ENCODE results near the gene ADCY1.
"Not testable (repeated sequence)": the region's sequence is repeated elsewhere in the genome, so short reads cannot be mapped to it uniquely, and the experiment has no call there.

Gene ADCY1

DNA sequence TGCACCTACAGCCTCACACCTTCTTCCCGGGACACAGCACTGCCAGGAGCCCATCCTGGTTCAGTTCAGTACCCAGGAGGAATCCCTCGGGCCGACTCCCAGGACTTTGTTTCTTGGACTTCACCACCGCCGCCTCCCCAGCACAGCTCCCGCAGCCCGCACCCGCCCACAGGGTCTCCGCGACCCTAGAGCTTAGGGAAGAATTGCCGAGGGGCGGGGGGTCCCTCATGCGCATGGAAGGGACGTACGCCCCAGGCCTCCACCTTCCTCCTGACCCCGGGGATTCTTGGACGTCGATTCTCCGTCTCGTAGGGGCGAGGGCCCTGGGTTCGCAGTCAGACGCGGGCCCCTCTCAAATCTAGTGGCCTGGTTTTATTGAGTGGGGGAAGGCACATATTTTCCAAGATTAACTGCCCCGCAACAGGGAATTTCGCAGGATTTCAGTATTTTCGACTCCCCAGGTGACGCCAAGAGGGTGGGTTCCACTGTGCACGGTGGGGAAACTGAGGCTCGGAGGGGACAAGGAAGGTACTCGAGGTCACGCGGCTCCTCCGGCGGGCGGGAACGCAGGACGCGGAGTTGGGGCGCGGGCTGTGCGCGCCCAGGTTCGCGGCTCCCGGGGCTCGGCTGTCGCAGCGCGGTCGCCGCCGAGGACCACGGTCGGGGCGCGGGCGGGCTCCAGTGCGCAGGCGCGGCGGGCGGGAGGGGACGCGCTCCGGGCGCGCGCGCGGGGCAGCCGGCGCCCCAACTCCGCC, at the start of gene ADCY1:
TSS of gene ADCY1 (plus strand) at position 708 of the 755 bp plus-strand sequence. CDS start 176 bp downstream, outside the sequence.
- no peak for DNase-seq (ENCODE audit: extremely low read depth in 1 of 2, low read depth in 1 of 2)

DNA sequence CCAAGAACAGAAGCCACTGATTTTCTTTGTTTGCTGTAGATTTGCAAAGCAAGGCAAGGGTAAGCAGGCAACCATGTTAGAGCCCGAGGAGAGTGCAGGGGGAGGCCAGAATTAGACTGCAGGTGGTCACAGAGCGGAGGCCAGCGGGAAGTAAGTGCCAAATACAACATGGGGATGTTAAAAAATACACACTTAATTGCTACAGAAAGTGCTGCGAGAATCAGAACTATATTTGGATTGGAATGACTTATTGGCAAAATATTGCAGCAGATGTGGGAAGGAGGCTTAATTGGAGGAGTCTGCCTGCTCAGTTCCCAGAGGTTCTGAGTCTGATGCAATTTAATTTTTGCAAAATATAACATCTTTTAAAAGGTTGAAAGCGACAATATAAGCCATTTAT, 49.7 kb upstream of the ADCY1 start:
- DNase-seq (ENCODE audit: extremely low read depth in 1 of 2, low read depth in 1 of 2) = no peak

DNA sequence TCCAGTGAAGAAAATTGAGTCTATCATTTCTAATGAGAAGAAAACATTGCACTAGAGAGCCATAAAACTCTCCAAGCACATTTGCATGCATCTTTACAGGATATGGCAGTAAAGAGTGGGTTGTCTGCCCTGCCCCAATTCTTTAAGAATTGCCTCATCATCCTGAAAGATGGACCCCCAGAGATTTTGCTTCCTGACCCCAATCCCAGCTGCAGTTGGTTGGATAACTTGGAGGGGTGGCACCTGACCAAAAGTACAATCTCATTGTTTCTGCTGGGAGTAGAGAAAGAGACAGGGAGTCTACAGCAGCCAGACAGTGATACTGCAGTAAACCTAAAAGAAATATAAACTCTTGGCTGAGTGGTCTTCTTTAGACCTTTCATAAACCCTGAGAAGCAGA, 49.1 kb upstream of the ADCY1 start:
- no peak for DNase-seq (ENCODE audit: extremely low read depth in 1 of 2, low read depth in 1 of 2)

DNA sequence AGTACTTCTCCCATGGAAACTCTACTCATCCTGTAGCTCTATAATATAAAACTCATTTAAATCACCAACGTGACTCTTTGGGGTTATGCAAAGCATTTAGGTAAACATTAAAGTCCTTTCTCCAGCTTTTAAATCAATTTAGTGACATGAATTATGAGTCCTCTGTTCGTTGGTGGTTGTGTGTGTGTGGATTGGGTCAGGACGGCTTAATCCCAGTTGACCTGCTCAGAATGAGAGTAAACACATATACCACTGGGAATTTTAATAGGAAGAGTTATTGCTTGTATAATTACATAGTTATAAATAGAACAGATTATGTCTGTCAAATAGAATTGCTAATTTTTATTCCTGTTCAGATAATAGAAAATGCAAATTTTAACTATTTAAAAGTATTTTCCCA, 30.7 kb upstream of the ADCY1 start:
- no peak for DNase-seq (ENCODE audit: extremely low read depth in 1 of 2, low read depth in 1 of 2)

DNA sequence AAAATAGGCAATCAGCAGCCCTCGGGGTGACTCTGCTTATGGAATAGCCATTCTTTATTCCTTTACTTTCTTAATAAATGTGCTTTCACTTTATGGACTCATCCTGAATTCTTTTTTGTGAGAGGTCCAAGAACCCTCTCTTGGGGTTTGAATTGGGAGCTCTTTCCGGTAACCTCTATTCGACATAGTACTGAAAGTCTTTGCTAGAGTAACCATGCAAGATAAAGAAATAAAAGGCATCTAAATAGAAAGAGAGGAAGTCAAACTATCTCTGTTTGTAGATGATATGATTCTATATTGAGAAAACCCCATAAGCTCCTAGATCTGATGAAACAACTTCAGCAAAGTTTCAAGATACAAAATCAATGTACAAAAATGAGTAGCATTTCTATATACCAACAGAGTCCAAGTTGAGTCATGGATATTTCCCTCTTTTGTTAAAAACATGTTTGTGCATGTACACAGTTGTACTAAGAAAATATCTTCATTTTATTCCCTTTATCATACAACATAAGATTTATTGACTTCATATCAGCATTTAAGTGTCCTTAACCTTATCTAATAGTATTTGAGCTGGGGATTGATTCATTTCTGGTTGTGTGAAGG, 29.0 kb upstream of the ADCY1 start:
- DNase-seq (ENCODE audit: extremely low read depth in 1 of 2, low read depth in 1 of 2) = not testable (repeated sequence)

DNA sequence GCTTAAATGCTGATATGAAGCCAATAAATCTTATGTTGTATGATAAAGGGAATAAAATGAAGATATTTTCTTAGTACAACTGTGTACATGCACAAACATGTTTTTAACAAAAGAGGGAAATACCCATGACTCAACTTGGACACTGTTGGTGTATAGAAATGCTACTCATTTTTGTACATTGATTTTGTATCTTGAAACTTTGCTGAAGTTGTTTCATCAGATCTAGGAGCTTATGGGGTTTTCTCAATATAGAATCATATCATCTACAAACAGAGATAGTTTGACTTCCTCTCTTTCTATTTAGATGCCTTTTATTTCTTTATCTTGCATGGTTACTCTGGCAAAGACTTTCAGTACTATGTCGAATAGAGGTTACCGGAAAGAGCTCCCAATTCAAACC, 25.3 kb upstream of the ADCY1 start:
- DNase-seq (ENCODE audit: extremely low read depth in 1 of 2, low read depth in 1 of 2) = not testable (repeated sequence)

DNA sequence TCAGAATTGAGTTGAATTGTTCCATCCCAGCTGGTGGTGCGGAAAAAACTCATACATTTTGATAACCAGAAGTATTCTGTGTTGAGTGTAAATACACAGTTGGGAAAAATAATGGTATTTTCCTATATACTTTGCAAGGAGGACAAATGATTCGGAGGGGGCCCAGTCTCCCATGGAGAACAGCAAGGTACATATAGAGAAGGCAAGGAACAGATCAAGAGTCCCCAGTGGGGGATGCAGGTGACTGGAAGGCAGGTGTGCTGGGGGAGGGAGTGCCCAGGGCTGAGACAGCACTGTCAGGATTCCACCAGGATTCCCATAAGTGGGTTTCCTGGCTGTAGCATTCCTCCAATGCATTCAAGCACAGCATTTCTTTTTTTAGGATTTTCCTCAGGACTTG, 10.8 kb upstream of the ADCY1 start:
- no peak for DNase-seq (ENCODE audit: extremely low read depth in 1 of 2, low read depth in 1 of 2)

DNA sequence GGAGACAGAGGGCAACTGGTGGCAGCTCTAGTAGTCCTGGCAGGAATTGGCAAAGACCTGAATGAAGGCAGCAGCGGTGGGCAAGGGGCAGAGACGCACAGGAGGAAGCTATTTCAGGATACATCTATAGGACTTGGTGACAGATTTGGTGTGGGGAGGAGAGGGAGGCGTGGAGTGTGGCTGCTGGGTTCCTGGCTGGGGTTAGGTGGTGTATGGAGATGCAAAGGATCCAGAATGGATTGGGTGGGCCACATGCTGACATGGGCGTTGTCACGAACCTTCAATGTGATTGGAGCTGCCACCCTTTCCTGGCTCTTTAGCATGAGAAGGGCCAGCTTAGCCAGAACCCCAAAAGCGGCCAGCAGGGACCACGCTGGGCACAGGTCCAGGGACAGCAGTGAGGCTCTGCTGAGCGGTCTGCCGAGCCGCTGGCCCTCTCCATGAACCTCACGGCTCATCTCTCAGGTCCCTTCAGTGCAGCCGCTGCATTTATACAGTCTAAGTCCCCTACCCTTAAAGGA, 10.2 kb upstream of the ADCY1 start:
- no peak for DNase-seq (ENCODE audit: extremely low read depth in 1 of 2, low read depth in 1 of 2)

DNA sequence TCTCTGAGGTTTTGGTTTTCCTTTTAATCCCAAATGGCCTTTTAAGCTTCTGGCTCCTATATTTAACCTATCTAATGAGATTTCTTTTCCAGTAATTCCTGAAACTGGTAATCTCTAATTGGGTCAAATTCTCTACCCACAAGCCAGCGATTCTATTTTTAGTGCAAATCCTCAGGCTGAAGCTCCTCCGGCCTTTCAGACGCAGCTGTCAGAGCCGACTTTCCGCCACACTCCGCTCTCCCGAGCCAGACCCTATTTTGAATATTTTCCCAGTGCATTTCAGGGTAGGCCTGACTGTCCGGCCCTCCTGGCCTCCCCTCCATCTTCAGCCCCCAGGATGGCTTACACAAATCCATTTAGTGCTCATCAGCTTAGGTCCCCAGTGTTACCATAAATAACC, 9.7 kb upstream of the ADCY1 start:
- no peak for DNase-seq (ENCODE audit: extremely low read depth in 1 of 2, low read depth in 1 of 2)

DNA sequence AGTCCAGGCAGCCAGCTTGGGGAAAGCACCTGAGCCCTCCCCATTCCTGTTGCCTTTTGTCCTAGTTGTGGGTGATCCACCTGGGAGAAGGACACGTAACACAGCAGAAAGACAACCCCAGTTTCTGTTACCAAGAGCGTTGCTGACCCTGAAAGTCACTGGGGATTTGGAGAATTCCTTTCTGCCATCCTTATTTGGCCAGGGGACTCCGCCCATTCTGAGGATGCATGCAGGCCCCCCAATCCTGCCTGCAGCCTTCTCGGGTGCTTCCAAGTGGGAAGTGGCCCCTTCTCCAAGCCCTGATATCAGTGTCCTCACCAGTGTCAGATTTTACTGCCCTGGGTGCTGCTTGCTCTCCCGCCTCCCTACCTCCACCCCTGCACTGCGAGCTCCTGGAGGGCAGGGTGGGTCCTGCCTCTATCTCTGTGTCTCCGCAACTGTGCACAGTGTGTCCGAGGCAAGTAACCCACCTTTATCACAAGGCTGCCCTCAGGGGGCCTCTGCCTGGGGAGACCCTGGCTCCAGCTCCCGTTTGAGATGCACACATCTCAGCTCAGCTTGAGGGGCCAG, 9.2 kb upstream of the ADCY1 start:
- no peak for DNase-seq (ENCODE audit: extremely low read depth in 1 of 2, low read depth in 1 of 2)

DNA sequence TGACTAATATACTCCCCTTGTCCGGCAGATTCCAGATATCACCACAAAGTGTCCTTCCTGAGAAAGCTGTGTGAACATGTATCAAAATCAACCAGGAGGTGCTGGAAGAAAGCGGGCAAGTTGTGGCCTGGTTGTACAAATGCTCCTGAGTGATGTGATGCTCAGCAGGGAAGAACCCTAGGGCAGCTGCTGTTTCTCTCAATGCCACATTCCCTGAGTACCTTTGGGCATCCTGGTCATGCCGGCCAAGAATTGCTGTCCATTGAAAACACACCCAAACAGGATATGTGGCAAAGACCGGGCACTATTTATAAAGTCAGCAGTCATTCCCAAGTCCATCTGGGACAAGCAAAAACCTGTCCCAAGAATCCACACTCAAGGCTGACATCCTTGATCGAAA, 7.8 kb upstream of the ADCY1 start:
- DNase-seq (ENCODE audit: extremely low read depth in 1 of 2, low read depth in 1 of 2) = no peak

DNA sequence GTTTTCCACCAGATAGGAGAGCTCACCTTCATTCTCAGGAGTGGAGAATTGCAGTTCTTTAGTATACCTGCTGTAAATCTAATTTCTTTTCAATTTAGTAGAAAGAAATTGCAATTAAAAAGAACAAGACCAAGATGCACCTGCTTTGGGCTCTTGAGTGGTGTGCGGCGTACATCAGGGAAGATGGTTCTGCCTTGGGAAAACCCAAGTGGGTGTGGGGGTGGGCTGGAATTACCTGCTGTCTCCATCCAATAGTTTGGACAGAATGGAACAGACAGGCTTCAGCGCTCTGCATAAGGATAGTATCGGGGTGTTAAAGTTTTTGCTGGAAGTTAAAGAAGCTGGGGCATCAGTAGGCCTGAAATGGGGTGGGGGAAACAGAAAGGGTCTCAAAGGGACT, 7.2 kb upstream of the ADCY1 start:
- DNase-seq (ENCODE audit: extremely low read depth in 1 of 2, low read depth in 1 of 2) = no peak

DNA sequence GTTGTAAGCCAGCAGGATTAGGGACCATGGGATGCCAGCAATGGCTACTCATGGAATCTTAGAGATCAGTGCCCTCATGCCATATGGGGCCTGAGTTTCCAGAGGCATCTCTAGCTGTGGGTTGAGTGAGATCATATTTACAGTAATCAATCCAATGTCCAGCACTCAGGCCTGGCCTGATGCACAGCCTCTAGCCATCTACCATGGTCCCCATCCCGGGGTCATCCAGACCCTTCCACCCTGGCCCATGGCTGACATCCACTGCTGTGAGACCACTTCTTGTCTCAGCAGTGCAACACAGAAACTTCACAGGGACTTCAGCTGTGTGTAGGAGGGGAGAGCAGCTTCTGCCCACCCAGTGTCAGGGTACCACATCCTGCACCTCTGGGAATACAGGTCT, 6.5 kb upstream of the ADCY1 start:
- no peak for DNase-seq (ENCODE audit: extremely low read depth in 1 of 2, low read depth in 1 of 2)

DNA sequence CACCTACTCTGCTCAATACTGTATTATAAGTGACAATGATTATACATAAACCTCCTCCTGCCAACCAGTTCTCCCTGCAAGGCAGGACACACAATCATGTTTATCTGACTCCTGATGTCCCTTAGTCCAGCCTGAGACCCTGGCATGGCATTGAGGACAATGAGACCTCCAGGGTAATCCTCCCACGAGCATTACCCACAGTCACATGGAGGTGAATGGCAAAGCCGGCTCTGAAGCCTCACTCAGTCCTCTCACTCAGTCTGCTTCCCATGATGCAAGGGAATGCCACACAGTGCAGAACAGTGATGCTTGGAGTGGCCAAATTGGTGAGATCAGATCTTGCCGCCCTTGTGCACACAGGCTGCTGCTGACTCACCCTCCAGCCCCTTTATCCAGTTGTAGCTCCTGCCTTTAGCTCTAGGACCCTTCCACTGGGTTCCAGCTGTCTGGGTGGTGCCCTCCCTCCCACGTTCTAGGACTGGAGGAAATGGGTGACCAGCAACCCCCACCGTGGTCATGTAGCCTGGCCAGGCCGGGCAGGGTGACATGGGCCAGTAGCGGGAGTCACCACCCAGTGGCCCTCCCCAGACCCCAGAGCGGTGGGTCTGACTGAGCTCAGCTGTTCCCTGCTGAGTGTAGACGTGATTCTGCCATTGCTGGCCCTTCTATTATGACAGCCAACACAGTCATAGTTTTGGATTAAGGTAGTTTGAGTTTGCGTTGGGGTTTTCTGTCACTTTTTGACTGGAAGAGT, 5.5 kb upstream of the ADCY1 start:
- DNase-seq (ENCODE audit: extremely low read depth in 1 of 2, low read depth in 1 of 2) = no peak

DNA sequence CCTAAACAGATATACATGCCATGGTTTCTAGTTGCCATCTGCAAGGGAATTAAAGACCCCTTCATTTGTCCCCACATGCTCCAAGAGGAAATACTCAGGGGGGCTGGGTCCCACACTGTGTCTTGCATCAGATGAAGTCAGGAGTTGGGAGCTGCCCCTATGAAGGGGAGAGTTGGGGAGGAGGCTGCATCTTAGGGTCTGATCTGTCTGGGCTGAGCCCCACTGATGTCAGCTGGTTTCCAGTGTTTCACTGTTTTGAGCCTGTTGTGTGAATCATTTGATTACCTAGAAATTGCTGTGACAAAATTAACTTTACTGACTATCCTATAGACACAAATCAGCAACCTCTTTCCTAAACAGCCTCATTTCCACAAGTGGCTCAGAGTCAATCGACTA, 4.9 kb upstream of the ADCY1 start:
- no peak for DNase-seq (ENCODE audit: extremely low read depth in 1 of 2, low read depth in 1 of 2)

DNA sequence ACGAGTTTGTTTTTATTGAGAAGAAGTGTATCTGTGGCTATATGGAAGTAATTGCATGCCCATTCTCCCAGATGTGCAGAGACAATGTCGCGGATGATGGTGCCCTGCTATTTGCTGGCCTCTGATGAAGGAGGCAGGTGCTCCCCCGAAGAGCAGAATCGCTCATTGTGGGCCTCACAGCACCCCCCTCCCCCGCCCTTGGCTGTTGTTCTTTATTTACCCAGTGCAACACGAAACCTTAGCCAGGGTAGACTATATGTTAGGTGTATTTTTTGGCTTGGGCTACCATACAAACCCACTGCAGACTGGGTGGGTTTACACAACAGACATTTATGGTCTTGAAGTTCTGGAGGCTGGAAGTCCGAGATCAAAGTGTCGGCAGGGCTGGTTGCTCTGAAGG, 3.4 kb upstream of the ADCY1 start:
- DNase-seq (ENCODE audit: extremely low read depth in 1 of 2, low read depth in 1 of 2) = no peak

DNA sequence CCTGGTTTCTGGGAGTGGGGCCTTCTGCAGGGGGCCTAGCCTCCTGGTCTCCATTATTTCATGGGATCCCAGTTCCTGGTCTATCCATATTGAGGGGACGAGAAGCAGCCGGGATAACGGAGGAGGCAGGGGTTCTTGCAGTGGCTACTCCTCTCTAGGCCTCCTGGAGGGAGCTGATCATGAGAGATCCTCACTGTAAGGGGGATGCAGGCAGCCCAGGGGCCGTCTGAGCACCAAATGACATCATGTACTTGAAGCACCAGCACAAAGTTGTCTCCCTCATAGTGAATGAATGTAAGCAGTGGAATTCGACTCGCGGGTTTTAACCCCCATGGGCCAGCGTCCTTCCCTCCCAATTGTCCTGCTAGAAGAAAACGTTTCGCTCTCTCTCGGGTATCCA, 964 bp upstream of the ADCY1 start:
- DNase-seq (ENCODE audit: extremely low read depth in 1 of 2, low read depth in 1 of 2) = no peak

DNA sequence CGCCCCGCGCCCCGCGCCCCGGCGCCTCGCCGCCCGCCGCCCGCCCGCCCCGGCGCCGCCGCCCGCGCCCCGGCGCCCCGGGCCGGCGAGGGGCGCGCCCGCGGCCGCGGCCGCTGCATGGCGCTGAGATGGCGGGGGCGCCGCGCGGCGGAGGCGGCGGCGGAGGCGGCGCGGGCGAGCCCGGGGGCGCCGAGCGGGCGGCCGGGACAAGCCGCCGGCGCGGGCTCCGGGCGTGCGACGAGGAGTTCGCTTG, 174 bp downstream of the ADCY1 start:
- DNase-seq (ENCODE audit: extremely low read depth in 1 of 2, low read depth in 1 of 2) = no peak

DNA sequence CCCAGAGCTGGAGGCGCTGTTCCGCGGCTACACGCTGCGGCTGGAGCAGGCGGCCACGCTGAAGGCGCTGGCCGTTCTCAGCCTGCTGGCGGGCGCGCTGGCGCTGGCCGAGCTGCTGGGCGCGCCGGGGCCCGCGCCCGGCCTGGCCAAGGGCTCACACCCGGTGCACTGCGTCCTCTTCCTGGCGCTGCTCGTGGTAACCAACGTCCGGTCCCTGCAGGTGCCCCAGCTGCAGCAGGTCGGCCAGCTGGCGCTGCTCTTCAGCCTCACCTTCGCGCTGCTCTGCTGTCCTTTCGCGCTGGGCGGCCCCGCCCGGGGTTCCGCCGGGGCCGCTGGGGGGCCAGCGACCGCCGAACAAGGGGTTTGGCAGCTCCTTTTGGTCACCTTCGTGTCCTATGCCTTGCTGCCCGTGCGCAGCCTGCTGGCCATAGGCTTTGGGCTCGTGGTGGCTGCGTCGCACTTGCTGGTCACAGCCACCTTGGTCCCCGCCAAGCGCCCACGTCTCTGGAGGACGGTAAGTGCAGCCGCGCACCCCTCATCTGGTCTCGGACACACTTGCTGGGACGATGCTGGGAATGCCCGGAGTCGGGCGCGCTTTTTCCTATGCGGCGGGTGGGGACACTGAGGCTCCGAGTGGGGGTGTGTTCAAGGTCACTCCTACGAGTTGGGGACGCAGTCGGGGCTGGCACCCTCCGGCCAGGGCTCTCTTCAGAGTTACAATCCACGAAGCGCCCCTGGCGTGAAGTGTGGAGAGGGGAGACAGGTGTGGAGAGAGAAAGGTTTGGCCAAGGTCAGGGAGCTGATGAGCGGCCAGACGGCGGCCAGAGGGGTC, 717 bp downstream of the ADCY1 start:
- DNase-seq (ENCODE audit: extremely low read depth in 1 of 2, low read depth in 1 of 2) = no peak

DNA sequence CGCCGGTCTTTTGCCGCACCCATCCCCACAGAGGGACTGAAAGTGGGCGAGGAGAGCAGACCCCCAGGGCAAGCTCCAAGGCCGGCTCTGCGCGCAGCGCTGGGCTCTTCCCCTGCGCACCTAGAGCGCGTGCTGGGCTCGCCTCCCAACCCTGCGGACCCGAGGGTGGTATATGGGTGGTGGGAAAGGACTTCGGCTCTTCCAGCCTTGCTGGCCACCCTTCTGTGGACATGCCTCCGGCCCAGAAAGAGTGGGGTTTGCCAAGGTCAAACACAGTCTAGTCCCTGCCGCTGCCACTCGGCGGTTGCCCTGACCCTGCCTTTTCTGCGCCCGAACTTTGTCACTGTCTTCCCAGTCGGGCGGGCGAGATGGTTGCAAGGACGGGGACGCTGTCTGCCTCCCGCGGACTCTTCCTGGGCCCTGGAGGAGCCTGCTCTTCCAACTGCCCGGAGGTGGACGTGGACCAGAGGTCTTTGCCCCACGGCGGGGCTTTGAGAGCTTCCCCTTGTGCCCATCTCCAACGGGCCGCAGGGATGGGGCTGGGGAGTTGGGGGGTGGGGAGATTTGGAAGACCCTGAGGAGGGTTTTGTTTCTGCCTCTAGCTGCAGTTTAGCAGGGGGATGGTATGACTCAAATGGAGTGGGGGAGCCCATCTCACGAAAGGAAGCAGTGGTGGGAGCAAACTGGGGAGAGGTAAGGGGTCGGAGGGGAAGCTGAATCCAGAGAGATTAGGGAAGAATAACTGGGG, 1.5 kb downstream of the ADCY1 start:
- no peak for DNase-seq (ENCODE audit: extremely low read depth in 1 of 2, low read depth in 1 of 2)
